IPS DF 4.7 (cell line): ENCODE data around the gene NKX6-1.

Source experiments
- DNase-seq: peaks from one replicate; pipeline ENCODE4 v3.0.0-alpha.2; 2013; ENCODE audit warnings: low spot score; ENCODE audit errors: extremely low read depth

Gene NKX6-1

DNA sequence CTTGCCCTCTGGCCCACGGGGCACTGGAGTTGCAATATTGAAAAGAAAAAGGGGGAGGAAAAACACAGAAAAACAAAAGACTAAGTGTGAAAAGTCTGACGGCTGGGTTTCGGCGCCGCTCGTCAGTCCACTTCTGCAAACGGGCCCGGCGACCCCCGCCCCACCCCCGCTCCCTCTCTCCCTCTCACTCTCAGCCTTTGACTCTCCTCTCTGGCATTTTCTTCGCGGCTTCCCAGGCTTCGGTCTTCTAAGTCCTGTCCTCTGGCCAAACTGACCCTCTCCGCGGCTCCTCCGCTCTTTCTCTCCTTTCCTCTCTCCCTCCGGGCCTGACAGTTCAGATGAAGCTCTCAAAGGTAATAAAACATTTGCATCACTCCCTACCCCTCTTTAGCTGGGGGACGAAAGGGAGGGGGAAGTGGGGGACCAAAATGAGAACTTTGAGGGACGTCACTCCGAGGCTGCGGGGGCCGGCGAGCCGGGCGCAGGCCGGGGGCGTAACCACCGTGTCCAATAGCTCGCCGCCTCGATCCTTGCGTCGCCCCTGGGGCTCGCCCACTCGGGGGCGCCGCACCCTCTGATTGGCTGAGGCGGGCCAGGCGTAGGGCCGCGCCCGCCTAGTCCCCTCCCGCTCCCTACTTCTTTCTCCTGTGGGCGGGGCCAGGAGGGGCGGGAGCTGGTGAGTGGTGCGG lies at the start of gene NKX6-1:
Gene NKX6-1 (minus strand): TSS at position 358 of the 689 bp plus-strand sequence. CDS start 1,064 bp downstream, outside the sequence.
- no peak for DNase-seq

DNA sequence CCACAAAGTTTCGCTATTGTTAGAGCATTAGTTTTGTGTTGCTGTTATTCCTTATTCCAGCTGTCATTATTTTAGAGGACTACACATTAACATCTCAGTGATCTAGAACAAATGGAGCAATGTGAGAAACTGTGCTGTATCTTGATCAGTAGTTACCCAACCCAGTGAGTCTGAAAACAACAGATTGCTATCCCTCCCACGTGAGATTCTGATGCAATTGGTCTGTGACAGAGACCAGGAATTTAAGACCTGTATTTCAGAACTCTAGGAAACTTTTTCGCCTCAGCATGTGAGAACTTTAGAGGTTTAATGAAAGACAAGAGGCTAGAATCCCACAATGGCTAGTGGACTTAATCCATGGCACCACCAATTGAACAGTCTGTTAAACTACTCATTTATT lies 48.1 kb upstream of the NKX6-1 start:
- DNase-seq: no peak

DNA sequence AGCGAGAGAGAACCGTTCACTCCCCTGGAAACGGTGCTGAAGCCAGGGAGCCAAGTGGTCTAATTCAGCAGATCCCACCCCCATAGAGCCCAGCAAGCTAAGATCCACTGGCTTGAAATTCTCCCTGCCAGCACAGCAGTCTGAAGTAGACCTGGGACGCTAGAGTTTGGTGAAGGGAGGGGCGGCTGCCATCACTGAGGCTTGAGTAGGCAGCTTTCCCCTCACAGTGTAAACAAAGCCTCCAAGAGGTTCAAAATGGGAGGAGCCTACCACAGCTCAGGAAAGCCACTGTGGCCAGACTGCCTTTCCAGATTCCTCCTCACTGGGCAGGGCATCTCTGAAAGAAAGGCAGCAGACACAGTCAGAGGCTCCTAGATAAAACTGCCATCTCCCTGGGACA lies 46.0 kb upstream of the NKX6-1 start:
- no peak for DNase-seq

DNA sequence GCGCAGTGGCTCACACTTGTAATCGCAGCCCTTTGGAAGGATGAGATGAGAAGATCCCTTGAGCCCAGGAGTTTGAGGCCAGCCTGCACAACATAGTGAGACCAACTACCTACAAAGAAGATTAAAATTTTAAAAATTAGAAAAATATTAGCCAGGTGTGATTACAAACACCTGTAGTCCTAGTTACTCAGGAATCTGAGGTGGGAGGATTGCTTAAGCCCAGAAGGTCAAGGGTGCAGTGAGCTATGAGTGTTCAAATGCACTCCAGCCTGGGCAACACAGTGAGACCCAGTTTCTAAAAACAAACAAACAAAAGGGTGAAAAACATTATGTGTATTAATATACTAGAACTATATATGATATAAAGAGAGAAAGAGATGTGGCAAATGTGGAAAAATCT lies 36.8 kb upstream of the NKX6-1 start:
- DNase-seq: no peak

DNA sequence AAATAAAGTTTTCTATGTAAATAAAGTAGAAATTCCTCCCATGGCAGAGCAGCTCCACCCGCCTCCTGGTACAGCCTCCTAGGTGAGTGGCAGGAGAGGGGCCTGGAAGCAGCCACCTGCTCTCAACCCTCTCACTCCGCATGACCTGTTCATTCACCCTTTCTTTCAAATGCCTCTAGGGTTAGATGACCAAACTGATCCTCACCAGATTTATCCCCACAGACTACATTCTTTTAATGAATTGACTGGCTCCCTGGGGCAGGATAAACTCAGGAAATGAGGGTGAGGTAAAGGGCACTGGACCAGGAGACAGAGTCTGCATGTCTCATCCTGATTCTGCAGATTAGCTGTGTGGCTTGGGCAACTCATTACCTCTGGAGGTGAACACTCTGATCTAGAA lies 32.6 kb upstream of the NKX6-1 start:
- no peak for DNase-seq

DNA sequence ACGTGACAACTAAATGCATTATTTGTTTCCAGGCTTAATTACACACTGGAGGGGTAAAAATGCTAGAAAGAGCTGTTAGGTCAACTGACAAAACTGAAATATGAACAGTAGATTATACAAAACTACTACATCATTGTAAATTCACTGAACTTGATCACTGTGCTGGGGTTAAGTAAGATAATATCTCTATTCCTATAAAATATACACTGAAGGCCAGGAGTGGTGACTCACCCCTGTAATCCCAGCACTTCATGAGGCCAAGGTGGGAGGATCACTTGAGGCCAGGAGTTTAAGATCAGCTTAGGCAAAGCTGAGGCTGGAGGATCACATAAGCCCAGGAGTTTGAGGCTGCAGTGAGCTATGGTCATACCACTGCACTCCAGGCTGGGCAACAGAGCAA lies 31.8 kb upstream of the NKX6-1 start:
- no peak for DNase-seq

DNA sequence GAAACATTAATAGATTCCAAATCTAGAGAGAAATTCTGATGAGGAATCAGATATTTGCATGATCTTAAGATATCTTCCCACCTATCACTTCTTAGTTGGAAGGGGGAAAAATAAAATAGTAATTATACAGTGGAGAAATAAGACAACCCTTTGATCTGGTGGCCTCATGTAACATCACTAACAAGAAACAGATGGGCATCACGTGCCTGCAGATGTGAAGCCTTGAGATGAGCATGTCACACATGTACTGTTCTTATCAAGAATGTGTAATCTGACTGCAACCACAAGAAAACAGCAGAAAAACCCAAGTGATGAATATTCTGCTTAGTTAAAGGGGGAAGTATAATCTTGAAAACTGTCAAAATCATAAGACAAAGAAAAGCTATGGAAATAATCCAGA lies 31.4 kb upstream of the NKX6-1 start:
- no peak for DNase-seq

DNA sequence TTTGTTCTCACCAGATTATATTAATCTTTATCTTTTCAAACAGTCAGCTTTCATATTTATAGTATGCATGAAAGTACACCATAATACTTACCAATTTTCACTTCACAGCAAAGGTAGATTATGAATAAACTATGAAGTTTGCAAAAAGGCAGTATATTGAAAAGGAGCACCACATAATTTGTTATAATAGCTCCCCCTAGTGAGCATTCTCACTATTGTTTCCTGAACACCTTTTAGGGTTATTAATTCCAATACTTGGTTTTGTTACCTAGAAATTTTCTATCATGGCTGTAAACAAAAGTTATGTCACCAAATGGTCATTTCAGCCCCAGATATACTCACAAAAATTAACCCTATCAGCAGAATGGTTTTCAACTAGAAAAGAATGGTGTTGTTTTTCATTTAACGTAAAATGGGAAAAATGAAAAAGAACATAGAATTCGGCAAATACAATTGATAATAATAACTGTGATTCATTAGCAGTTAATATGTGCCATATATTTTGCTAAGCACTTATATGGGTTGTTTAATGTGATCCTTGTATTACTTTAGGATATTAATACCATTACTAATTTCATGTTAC lies 30.2 kb upstream of the NKX6-1 start:
- no peak for DNase-seq

DNA sequence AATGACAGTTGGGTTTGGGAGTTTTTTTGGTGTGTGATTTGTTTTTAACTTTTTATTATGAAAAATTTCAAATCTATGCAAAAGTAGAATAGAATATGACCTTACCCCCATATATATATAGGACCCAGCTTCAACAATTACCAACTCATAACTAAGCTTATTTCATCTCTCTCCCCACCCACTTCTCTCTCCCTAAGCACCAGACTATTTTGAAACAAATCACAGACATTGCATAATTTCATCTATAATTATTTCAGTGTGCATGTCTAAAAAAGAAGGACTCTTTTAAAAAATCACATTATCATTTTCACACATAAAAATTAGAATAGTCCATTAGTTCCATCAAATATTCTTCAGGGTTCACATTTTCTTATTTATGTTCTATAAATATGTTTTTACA lies 28.3 kb upstream of the NKX6-1 start:
- DNase-seq: no peak

DNA sequence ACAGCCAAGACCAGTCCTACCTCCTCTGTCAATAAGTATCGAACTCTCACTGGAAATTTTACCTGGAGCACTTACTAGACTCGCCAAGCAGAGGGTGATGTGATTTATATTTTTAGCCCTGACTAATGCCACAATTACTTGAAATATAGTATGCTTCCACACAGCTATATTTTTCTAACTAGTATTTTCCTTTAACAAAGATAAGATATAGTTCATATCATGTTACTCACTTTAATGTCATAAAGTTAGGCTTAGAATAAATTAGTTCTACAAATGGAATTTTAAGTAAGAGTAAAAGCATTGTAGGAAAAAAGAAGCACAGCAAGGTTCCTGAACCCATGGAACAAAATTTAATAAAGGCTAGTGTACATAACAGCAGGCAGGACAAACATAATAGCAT lies 16.0 kb upstream of the NKX6-1 start:
- no peak for DNase-seq

DNA sequence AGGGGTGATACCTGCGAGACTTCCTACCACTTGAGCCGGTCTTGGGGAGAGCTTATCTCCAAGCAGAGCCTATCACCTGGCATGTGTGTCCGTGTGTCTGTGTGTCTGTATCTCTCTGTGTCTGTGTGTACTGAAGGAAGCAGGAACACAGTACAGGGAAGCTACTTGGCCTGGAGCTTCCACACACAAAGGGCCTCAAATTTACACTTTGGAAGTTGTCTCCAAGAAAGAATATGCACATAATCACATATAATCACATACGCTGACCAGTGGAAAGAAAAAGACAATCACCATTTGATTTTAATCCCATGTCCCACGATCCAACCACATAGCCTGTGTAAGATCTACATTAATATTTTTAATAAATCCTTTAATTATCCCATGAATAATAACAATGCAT lies 13.2 kb upstream of the NKX6-1 start:
- no peak for DNase-seq

DNA sequence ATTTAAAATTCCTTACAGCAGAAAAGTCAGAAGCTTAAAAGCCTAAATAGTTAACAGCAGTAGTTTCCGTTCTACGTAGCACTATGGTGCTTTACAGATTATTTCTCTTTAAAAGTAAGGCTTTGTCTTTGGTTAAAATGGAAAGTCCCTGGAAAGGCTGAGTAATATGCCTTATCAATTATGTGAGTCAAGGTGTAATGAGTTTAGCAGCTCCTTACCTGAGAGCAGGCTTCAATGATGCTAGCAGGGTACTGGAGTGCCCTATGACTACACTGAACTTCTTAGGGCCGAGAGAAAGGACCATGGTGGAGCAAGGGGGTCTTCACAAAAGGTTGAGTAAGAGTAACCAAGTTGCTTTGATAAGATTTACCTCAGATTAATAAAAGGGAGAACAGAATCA lies 12.6 kb upstream of the NKX6-1 start:
- no peak for DNase-seq

DNA sequence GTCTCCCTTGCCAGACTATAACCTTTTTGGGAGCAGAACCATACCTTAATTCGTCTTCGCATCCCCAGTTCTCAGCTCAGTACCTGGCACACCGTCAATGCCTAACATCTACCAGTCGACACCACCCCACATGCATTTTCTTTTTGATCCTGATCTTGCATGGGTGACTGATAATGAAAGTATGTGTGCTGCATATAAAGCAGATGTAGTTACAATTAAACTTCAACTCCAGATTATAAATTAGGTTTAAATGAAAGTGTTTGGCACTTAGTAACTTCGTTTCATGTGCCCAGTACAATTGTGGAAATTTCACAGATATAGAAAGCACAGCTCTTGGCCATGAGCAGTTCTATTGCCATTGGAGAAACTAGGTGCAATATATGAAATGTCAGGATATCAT lies 8.8 kb upstream of the NKX6-1 start:
- no peak for DNase-seq

DNA sequence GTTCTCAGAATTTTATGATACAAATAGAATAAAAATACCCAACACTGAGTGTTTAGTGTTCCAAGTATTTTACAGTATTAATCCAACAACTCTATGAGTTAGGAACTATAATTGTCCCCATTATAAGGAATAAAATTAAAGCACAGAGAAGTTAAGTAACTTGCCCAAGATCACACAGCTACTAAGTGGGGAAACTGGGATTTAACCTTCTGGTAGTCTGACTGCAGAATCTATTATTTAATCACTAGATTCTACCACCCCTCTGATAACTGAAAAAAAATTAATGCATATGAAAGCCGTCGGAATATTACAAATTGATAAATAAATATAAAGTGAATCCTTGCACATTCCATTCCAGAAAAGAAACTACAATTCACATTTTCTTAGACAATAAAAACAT lies 5.7 kb upstream of the NKX6-1 start:
- no peak for DNase-seq

DNA sequence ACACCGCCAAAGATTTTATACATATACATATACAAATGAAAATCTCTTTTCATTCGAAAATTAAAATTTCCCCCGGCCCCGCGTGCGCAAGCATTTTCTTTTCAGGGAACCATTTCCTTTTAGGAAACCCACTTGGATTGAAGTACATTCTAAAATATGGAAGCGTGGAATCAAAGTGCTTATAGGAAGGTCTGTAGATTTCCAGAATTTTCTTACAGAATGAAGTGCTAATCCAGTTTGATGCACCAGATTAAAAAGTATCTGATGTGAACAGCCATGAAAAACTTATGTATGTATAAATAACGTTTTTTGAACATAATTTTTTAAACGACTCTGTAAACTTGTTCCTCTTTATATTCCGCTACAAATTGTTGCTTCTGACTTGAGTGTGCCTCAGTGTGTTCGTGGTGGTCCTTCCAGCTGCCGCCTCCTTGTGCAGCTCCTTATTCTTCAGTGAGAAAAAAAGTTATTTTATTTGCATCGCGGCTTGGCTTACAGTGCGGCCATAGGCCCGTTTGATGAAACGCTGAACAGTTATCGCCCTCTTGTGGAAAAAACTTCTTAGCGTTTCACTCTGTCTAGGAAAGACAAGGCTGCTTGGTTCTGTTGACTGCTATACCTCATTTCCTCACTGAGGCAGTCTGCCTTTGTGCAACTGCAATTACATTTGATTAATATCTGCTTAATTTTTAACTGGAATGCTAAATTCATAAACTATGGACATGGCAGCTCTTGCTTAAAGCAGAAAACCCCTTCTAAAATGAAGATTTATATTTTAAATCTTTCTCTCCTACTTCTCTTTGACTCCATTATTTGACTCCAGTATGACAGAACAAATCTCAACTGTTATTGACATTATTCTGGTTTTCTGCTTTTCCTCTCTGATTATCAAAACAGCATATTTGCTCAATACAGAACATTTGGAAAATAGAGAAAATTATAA lies 4.7 kb upstream of the NKX6-1 start:
- DNase-seq: no peak

DNA sequence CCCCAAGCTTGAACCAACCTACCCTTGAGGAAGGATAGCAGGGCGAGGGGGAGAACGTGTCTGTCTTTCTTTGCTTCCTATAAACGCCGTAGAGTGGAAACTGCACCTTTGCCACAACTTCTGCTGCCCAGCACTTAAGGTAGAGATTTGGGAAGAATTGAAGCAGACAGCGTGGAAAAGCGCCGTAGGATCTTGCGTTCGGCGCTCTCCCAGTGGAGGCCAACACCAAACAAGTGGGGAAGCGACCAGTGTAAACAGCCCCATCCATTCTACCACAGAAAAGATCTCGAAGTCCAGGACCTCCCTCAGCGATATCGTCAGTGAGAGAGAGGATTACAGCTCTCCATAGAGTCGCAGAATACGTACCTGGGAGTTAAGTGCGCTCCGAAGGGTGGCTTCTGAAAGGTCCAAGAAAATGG lies 3.9 kb upstream of the NKX6-1 start:
- no peak for DNase-seq

DNA sequence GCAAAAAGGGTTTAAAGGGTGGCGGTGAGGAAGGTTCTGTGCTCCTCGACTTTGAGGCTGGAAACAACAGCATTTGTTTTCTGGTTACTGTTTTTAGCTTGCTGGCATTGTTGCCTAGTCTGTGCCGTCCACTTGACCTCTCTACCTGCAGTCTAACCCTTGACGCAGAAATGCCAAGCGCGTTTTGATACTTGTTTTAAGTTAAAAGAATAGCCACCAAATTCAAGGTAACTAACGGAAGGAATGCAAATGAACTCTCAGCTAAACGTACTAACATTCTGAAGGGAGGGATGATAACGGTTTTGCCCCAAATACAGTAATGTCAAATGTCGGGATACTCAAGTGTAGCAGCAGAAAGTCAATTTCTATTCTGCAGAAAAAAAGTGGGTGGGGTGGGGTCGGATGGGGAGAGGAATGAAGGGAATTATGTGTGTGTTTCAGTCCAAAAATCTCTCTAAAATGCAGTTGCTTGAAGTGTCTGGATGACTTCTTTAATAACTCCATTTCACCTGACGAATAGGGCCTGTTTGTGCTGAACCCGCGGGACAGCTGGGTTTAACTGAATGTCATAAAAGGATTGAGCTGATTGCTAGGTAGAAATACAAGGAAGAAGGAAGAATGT lies 3.4 kb upstream of the NKX6-1 start:
- no peak for DNase-seq

DNA sequence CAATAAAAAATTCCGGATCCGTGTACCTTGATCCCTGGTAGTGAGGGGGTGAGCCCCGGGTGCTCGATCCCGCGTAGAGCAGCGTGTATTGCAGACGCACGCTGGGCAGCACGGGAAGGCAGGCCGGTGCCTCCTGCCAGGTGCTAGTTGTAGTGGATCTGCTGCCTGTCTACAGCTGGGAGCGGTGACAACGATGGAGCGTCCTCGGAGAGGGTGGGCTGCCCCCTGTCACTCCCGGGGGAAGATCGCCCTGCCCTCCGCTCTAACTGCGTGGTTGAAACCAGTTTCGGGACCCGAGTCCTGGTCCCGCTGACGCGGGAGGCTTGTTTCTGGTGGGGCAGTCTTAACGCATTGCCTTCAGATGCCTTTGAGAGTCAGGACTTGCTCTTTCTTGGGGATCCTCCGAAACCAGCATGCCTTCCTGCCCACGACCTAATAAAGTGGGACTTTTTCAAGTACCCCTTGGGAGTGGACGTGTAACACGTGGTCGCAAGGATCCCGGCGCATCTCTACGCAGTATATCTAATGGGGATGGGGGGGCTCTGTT lies 2.7 kb upstream of the NKX6-1 start:
- no peak for DNase-seq

DNA sequence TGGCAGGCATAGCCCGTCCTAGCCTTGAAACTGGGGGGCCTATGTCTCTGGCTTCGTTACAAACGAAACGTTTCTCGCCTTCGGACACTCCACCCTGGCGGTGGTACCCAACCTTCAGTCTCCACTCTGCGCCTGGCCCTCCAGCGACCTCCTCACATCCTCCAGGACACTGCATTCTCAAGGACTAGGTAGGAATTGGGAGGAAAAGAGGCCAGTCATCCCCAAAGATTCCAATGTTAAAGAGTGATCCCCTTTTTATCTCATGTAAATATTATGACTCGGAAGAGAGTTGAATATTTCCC lies 2.1 kb upstream of the NKX6-1 start:
- DNase-seq: no peak

DNA sequence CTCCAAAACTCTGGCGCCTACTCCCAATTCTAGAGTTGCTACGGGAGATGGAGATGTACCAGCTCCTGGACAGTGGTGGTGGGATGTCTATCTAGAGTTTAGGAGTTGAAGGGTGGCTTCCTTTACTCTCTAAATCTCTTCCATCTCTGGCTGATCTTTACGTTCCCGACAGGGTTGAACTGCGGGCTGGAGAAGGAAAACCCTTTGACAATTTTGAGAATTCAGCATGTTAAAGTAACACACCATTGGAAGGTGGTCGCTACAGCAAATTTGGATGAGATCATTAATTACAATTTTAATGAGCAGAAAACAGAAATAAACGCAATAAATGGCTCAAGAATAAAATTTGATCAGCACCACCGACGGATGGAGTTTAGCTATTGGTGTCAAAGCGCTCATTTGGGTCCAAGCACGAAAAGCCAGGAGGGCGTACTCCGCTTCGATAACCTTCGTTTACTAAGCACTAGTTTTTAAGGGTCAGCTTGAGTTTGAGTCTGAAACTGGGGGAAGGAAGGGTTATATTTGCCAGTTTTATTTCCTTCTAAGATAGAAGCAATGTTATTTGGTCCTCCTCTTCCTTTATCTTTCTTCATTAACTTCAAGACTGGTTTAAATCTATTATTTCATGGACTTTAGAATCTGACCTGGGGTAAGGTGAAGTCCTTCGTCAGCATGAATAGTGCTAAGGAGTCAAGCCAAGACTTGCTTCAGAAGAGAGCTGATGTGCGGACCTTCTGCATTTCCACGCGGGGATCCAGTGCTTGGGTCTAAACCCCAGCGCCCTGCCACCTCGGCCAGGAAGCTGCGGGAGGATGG lies 1.5 kb upstream of the NKX6-1 start:
- DNase-seq: no peak

DNA sequence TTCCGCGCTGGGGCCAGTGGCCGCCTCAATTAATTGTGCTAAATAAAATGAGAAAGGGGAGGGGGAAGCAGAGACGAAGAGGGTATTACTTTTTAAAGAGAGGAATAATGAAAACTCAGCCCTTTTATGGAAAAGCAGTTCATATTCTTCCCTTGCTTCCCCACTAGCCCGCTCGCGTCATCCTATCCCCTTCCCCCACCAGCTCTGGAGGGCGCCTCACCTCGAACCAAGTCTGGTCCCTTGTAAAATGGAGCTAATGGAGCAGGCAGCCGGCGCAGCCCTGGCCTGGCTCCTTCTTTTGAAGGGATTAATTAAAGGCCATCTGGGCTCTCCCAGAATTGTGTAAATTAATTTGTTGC lies 511 bp upstream of the NKX6-1 start:
- DNase-seq: no peak
